ENCODE results near the gene MTX1.
"Not testable (repeated sequence)": the region's sequence is repeated elsewhere in the genome, so short reads cannot be mapped to it uniquely, and the experiment has no call there.

The MTX1 gene

DNA sequence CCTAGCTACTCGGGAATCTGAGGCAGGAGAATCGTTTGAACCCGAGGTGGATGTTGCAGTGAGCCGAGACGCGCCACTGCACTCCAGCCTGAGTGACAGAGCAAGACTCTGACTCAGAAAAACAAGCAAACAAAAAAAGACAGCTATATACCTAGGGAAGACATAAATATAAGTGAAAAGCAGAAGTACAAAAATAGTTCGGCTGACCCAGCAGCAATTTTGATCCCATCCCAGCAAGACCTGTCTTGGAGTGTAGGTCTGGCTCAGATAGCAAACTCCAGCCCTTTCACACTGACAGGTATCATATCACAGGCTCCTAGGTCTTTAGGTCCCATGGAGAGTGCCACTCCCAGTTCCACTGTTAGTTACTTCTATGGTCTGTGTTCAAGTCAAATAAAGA is 14.6 kb downstream of the MTX1 start:
- Histone ChIP-seq H4K5ac (ENCODE audit: low read length) (no peak overlapping the region), H2BK15ac (replicated peaks; ENCODE audit: low read depth) (no peak overlapping the region), H2BK120ac (ENCODE audit: low read depth, low read length) (no peak overlapping the region), H3K9ac (ENCODE audit: low read length) (no peak overlapping the region), H3K79me2 (ENCODE audit: control insufficient read depth, insufficient read depth, low read length) (no peaks in the 10 kb centered on the region), H3K27me3 (ENCODE audit: insufficient read depth, low read length, poor library complexity) (no peaks in the 10 kb centered on the region), H3K56ac (ENCODE audit: low read length) (no peak overlapping the region), H3K4me3 (ENCODE audit: low read length) (no peak overlapping the region), H4K8ac (ENCODE audit: low read depth, low read length) (no peak overlapping the region), H3K27ac (ENCODE audit: low read depth, low read length) (no peak overlapping the region), H3K4me1 (ENCODE audit: control insufficient read depth, low read depth, low read length) (peaks cover 4% of the 10 kb centered on the region), H3K18ac (ENCODE audit: low read length) (no peak overlapping the region), H3K79me1 (ENCODE audit: low read length) (no peaks in the 10 kb centered on the region), H3K23ac (ENCODE audit: low read length) (no peak overlapping the region), H3K36me3 (ENCODE audit: control insufficient read depth, insufficient read depth, low read length) (no peaks in the 10 kb centered on the region), H3K4ac (ENCODE audit: low read depth, low read length) (no peak overlapping the region), H2AK5ac (ENCODE audit: low read length) (no peak overlapping the region), H3K4me2 (ENCODE audit: low read length) (no peak overlapping the region), H2BK5ac (ENCODE audit: low read length) (no peak overlapping the region)
- DNase-seq: no peak
- WGBS (ENCODE audit: extremely low coverage, insufficient coverage, low lambda C conversion rate): no CpG with 5 or more reads among the region's 7 CpGs

GRCh38 chr1:155225404-155225759 is 16.9 kb downstream of the MTX1 start:
- H3K4me3 ChIP-seq (ENCODE audit: low read length); H3K79me1 ChIP-seq (ENCODE audit: low read length); H3K27me3 ChIP-seq (ENCODE audit: insufficient read depth, low read length, poor library complexity); H3K36me3 ChIP-seq (ENCODE audit: control insufficient read depth, insufficient read depth, low read length); H3K79me2 ChIP-seq (ENCODE audit: control insufficient read depth, insufficient read depth, low read length); H3K27ac ChIP-seq (ENCODE audit: low read depth, low read length); H4K8ac ChIP-seq (ENCODE audit: low read depth, low read length); H2BK5ac ChIP-seq (ENCODE audit: low read length); H3K9ac ChIP-seq (ENCODE audit: low read length); H2AK5ac ChIP-seq (ENCODE audit: low read length); H3K4me1 ChIP-seq (ENCODE audit: control insufficient read depth, low read depth, low read length); H3K18ac ChIP-seq (ENCODE audit: low read length); H3K4me2 ChIP-seq (ENCODE audit: low read length); H3K4ac ChIP-seq (ENCODE audit: low read depth, low read length); H2BK120ac ChIP-seq (ENCODE audit: low read depth, low read length); H2BK15ac ChIP-seq (replicated peaks; ENCODE audit: low read depth); DNase-seq; H3K23ac ChIP-seq (ENCODE audit: low read length); H4K5ac ChIP-seq (ENCODE audit: low read length): not testable (repeated sequence)
- peak overlapping the region; percentile 54 for H3K56ac ChIP-seq (ENCODE audit: low read length)
- no CpG with 5 or more reads among the region's 8 CpGs for WGBS (ENCODE audit: extremely low coverage, insufficient coverage, low lambda C conversion rate)

GRCh38 chr1:155226188-155226909 is 17.9 kb downstream of the MTX1 start:
- H2AK5ac ChIP-seq (ENCODE audit: low read length): peak overlapping the region; percentile 67
- no peaks in the 10 kb centered on the region for H3K79me2 ChIP-seq (ENCODE audit: control insufficient read depth, insufficient read depth, low read length)
- H3K18ac ChIP-seq (ENCODE audit: low read length): peak overlapping the region; percentile 52
- H3K27me3 ChIP-seq (ENCODE audit: insufficient read depth, low read length, poor library complexity): no peaks in the 10 kb centered on the region
- H3K27ac ChIP-seq (ENCODE audit: low read depth, low read length): peak overlapping the region; percentile 75
- H3K9ac ChIP-seq (ENCODE audit: low read length): peak overlapping the region; percentile 98
- no peak overlapping the region for H2BK15ac ChIP-seq (replicated peaks; ENCODE audit: low read depth)
- H3K4me3 ChIP-seq (ENCODE audit: low read length): peak overlapping the region; percentile 88
- no peak overlapping the region for H3K4ac ChIP-seq (ENCODE audit: low read depth, low read length)
- no CpG with 5 or more reads among the region's 7 CpGs for WGBS (ENCODE audit: extremely low coverage, insufficient coverage, low lambda C conversion rate)
- no peak overlapping the region for H4K5ac ChIP-seq (ENCODE audit: low read length)
- H3K56ac ChIP-seq (ENCODE audit: low read length): peak overlapping the region; percentile 99
- peak overlapping the region; percentile 86 for H3K4me2 ChIP-seq (ENCODE audit: low read length)
- peak; percentile 96 for DNase-seq
- H3K23ac ChIP-seq (ENCODE audit: low read length): no peak overlapping the region
- no peak overlapping the region for H2BK5ac ChIP-seq (ENCODE audit: low read length)
- no peak overlapping the region for H2BK120ac ChIP-seq (ENCODE audit: low read depth, low read length)
- H4K8ac ChIP-seq (ENCODE audit: low read depth, low read length): no peak overlapping the region
- H3K4me1 ChIP-seq (ENCODE audit: control insufficient read depth, low read depth, low read length): peaks cover 4% of the 10 kb centered on the region
- no peaks in the 10 kb centered on the region for H3K79me1 ChIP-seq (ENCODE audit: low read length)
- no peaks in the 10 kb centered on the region for H3K36me3 ChIP-seq (ENCODE audit: control insufficient read depth, insufficient read depth, low read length)

- H2BK120ac ChIP-seq (ENCODE audit: low read depth, low read length): no peak overlapping the region
- peak overlapping the region; percentile 84 for H4K5ac ChIP-seq (ENCODE audit: low read length)
- H3K18ac ChIP-seq (ENCODE audit: low read length): peak overlapping the region; percentile 52
- peak overlapping the region; percentile 99 for H3K56ac ChIP-seq (ENCODE audit: low read length)
- H2AK5ac ChIP-seq (ENCODE audit: low read length): peak overlapping the region; percentile 67
- no peak overlapping the region for H4K8ac ChIP-seq (ENCODE audit: low read depth, low read length)
- H3K4ac ChIP-seq (ENCODE audit: low read depth, low read length): peak overlapping the region; percentile 89
- no peak for DNase-seq
- peaks cover 4% of the 10 kb centered on the region for H3K4me1 ChIP-seq (ENCODE audit: control insufficient read depth, low read depth, low read length)
- H3K79me2 ChIP-seq (ENCODE audit: control insufficient read depth, insufficient read depth, low read length): no peaks in the 10 kb centered on the region
- no CpG with 5 or more reads among the region's 19 CpGs for WGBS (ENCODE audit: extremely low coverage, insufficient coverage, low lambda C conversion rate)
- H3K27ac ChIP-seq (ENCODE audit: low read depth, low read length): peak overlapping the region; percentile 75
- H3K27me3 ChIP-seq (ENCODE audit: insufficient read depth, low read length, poor library complexity): no peaks in the 10 kb centered on the region
- no peak overlapping the region for H3K23ac ChIP-seq (ENCODE audit: low read length)
- peak overlapping the region; percentile 98 for H3K9ac ChIP-seq (ENCODE audit: low read length)
- peak overlapping the region; percentile 88 for H3K4me3 ChIP-seq (ENCODE audit: low read length)
- H3K79me1 ChIP-seq (ENCODE audit: low read length): no peaks in the 10 kb centered on the region
- no peak overlapping the region for H2BK15ac ChIP-seq (replicated peaks; ENCODE audit: low read depth)
- H2BK5ac ChIP-seq (ENCODE audit: low read length): peak overlapping the region; percentile 63
- peak overlapping the region; percentile 86 for H3K4me2 ChIP-seq (ENCODE audit: low read length)
- H3K36me3 ChIP-seq (ENCODE audit: control insufficient read depth, insufficient read depth, low read length): no peaks in the 10 kb centered on the region
Observed at GRCh38 chr1:155226910-155227260, 18.4 kb downstream of the MTX1 start.

DNA sequence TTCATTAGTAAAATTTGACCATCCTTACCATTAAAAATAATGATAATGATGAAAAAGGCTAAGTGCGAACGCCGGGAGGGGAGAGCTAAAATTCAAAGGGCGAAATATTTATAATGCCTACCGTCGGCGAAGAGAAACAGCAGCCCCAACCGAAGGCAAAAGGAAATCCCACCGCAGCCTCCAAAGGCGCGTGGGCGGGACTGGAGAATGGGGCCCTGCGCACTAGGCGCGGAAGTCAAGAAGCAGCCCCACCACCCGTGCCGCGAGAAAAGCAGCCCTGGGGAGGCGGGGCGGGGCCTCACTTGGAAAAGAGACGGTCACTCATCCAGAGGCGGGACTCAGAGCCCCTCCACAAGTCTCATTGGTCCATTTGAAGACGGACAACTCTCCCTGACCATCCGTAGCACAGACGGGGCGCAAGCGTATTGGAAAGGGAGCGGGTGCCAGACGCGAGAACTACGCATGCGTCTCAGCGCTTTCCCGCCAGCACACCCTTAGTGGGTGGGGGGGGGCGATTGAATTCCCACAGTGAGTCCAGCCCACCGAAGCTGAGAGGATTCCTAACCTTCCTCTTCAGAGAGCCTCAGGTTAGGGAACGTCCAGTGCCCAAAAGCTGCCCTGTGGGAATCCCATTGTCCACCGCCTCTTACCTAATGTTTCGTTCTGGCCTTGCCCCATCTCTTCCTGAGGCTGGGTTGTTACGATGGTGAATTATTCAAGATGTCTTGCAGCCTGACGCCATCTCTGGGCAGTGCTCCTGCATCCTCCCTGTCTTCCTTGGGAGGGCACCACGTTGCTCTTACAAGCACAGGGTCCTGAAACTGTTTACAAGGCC is 19.0 kb downstream of the MTX1 start:
- H3K27ac ChIP-seq (ENCODE audit: low read depth, low read length): peak overlapping the region; percentile 75
- WGBS (ENCODE audit: extremely low coverage, insufficient coverage, low lambda C conversion rate): no CpG with 5 or more reads among the region's 42 CpGs
- H3K79me1 ChIP-seq (ENCODE audit: low read length): no peaks in the 10 kb centered on the region

More for the DNA sequence above, 19.0 kb downstream of the MTX1 start:
- Histone ChIP-seq H3K56ac (ENCODE audit: low read length) (peak overlapping the region; percentile 99), H3K23ac (ENCODE audit: low read length) (no peak overlapping the region), H4K8ac (ENCODE audit: low read depth, low read length) (no peak overlapping the region), H2BK15ac (replicated peaks; ENCODE audit: low read depth) (no peak overlapping the region), H3K9ac (ENCODE audit: low read length) (peak overlapping the region; percentile 98), H3K4me2 (ENCODE audit: low read length) (peak overlapping the region; percentile 86), H3K36me3 (ENCODE audit: control insufficient read depth, insufficient read depth, low read length) (no peaks in the 10 kb centered on the region), H2BK120ac (ENCODE audit: low read depth, low read length) (no peak overlapping the region), H2AK5ac (ENCODE audit: low read length) (peak overlapping the region; percentile 99), H3K4me1 (ENCODE audit: control insufficient read depth, low read depth, low read length) (peaks cover 4% of the 10 kb centered on the region), H3K4ac (ENCODE audit: low read depth, low read length) (peak overlapping the region; percentile 84), H4K5ac (ENCODE audit: low read length) (peak overlapping the region; percentile 84), H3K79me2 (ENCODE audit: control insufficient read depth, insufficient read depth, low read length) (no peaks in the 10 kb centered on the region), H3K4me3 (ENCODE audit: low read length) (peak overlapping the region; percentile 88), H3K27me3 (ENCODE audit: insufficient read depth, low read length, poor library complexity) (no peaks in the 10 kb centered on the region), H2BK5ac (ENCODE audit: low read length) (peak overlapping the region; percentile 64), H3K18ac (ENCODE audit: low read length) (peak overlapping the region; percentile 24)
- DNase-seq: peak; percentile 100

All from mesendoderm (in vitro differentiated cells).